GM12878 (cell line): ENCODE measurements around the gene TRIM22. TPM values are rescaled to one million over a fixed set of nuclear protein-coding genes. Genes with fewer than 3 reads are reported as not detected.

Experiments used
- ATAC-seq: fragments of 200-7000 bp; cut with Tn5 transposase; 3 replicates; pipeline ENCODE4 v1.9.1; 2020; ENCODE audit warnings: mild to moderate bottlenecking, moderate library complexity
- BruUV-seq: library from RNA; stranded (reverse); fragments of 400-500 nt; replicated peaks from 2 replicates; lab custom pipeline; 2021; lab: Mats Ljungman, UMichigan
- CTCF ChIA-PET: fragments of 300-600 bp; sonication (Branson Sonifier 250); formaldehyde crosslinking; extraction: SDS; loops from one replicate; lab custom pipeline; 2021; ENCODE audit warnings: inconsistent platforms; lab: Yijun Ruan, JAX
- POLR2A ChIA-PET: fragments of 350-600 bp; formaldehyde crosslinking; extraction: SDS; loops from one replicate; lab custom pipeline; 2021; ENCODE audit warnings: inconsistent platforms; lab: Charles Lee
- RAD21 ChIA-PET: fragments of 300-600 bp; sonication (Branson Sonifier 250); formaldehyde crosslinking; loops from one replicate; lab custom pipeline; 2023; ENCODE audit warnings: antibody characterized with exemption; ENCODE audit not compliant: unreplicated experiment; lab: Charles Lee
- SMC1A ChIA-PET: fragments of 300-600 bp; sonication (Branson Sonifier 250); formaldehyde crosslinking; loops from one replicate; lab custom pipeline; 2023; ENCODE audit not compliant: unreplicated experiment, uncharacterized antibody; lab: Charles Lee
- DNase-seq: peaks from one replicate; pipeline ENCODE4 v3.0.0-alpha.2; 2011; ENCODE audit warnings: low read depth, low spot score
- FAIRE-seq: peaks from 3 replicates; lab custom pipeline; 2011; peaks lifted over from hg19 to GRCh38; lab: Jason Lieb, UNC
- H2AFZ ChIP-seq: 2 replicates; pipeline ENCODE4 v1.6.0; 2011; ENCODE audit warnings: low read depth, low read length, control low read depth; ENCODE audit not compliant: control insufficient read depth
- H3K27ac ChIP-seq: 2 replicates; pipeline ENCODE4 v1.5.1; 2011; ENCODE audit warnings: control low read depth; ENCODE audit not compliant: control insufficient read depth, insufficient read depth
- H3K27me3 ChIP-seq, 2 experiments: replicated peaks in 1 of 2; 2 replicates each; pipeline versions ENCODE4 v1.6.0 to v1.6.1; 2011; ENCODE audit warnings: low read length in 1 of 2; ENCODE audit not compliant: control insufficient read depth in 2 of 2, insufficient read depth in 2 of 2
- H3K36me3 ChIP-seq, 2 experiments: 2 replicates each; pipeline ENCODE4 v1.5.1; 2011; ENCODE audit warnings: low read length in 1 of 2; ENCODE audit not compliant: control insufficient read depth in 2 of 2, insufficient read depth in 2 of 2
- H3K4me1 ChIP-seq: 2 replicates; pipeline ENCODE4 v1.6.1; 2011; ENCODE audit warnings: mild to moderate bottlenecking, low read length, moderate library complexity, mixed read lengths; ENCODE audit not compliant: control insufficient read depth, insufficient read depth
- H3K4me2 ChIP-seq: 2 replicates; pipeline ENCODE4 v1.6.0; 2011; ENCODE audit warnings: control low read depth; ENCODE audit not compliant: control insufficient read depth, insufficient read depth
- H3K4me3 ChIP-seq: fragments of 200-600 bp; sonication (generic); 2 replicates; pipeline ENCODE4 v1.5.1; 2016
- H3K79me2 ChIP-seq: 2 replicates; pipeline ENCODE4 v1.6.0; 2011; ENCODE audit warnings: low read length; ENCODE audit not compliant: control insufficient read depth, insufficient read depth
- H3K9ac ChIP-seq: 2 replicates; pipeline ENCODE4 v1.8.0; 2011; ENCODE audit warnings: low read length, control low read depth, mixed read lengths; ENCODE audit not compliant: control insufficient read depth, insufficient read depth
- H3K9me3 ChIP-seq: replicated peaks from 3 replicates; pipeline ENCODE4 v1.5.1; 2011; ENCODE audit warnings: mild to moderate bottlenecking, low read length; ENCODE audit not compliant: control insufficient read depth, insufficient read depth
- H4K20me1 ChIP-seq: 2 replicates; pipeline ENCODE4 v1.6.0; 2011; ENCODE audit not compliant: control insufficient read depth, insufficient read depth
- BACH1 ChIP-seq: fragments of 450-650 bp; IDR thresholded peaks from 2 replicates; pipeline ENCODE4 v1.6.1; 2017; ENCODE audit warnings: mild to moderate bottlenecking, borderline replicate concordance
- CREM ChIP-seq: IDR thresholded peaks from 2 replicates; pipeline ENCODE4 v1.6.1; 2014; ENCODE audit warnings: antibody characterized with exemption, low read depth
- EP300 ChIP-seq, 2 experiments: fragments of 150-350 bp in 1 of 2; IDR thresholded peaks; 2 replicates each; pipeline ENCODE4 v1.6.1; 2011 to 2012; ENCODE audit warnings: low read depth in 2 of 2, low read length in 2 of 2, borderline replicate concordance in 1 of 2, improper control_type of control experiment in 1 of 2, inconsistent platforms in 1 of 2; ENCODE audit not compliant: control insufficient read depth in 1 of 2
- POLR2A ChIP-seq: IDR thresholded peaks from 2 replicates; pipeline ENCODE4 v1.6.1; 2011; ENCODE audit warnings: low read depth, mild to moderate bottlenecking, low read length
- WGBS: methylation state at CpG from one replicate; pipeline ENCODE4 v1.1.6; 2016; ENCODE audit warnings: low lambda C conversion rate; ENCODE audit not compliant: insufficient replicate concordance, insufficient coverage; ENCODE audit errors: missing lambda C conversion rate; 5-methylcytosine and 5-hydroxymethylcytosine counted together
- in situ Hi-C: fragments of 300-500 bp; cut with MboI; formaldehyde crosslinking; loops from 9 replicates; pipeline ENCODE4 v1.14.3; 2018; ENCODE audit warnings: mixed read lengths
- intact Hi-C: fragments of 100-400 bp; cut with micrococcal nuclease; formaldehyde crosslinking; loops from one replicate; pipeline ENCODE4 v1.14.2; 2022; ENCODE audit not compliant: unreplicated experiment
- polyA plus RNA-seq, 11 experiments: library from polyadenylated mRNA; depleted of rRNA in 4 of 11; unstranded in 6 of 11; stranded (reverse) in 5 of 11; fragments of >200 nt; fragmentation: Nextera tagmentation in 4 of 11; fragmentation: Illumina TruSeq in 1 of 11; extraction: Ambion mirVana in 4 of 11; extraction: Trizol in 1 of 11; gene quantifications; 1 replicate in 1 of 11; 2 replicates in 10 of 11; pipeline versions ENCODE4 v1.2.1 to v1.2.3, GENCODE V29; 2011 to 2016; ENCODE audit warnings: inconsistent platforms in 2 of 11, missing spikeins in 2 of 11, low read depth in 1 of 11
- total RNA-seq, 4 experiments: library from RNA; depleted of rRNA in 3 of 4; stranded (reverse); fragments of >200 nt in 3 of 4; fragmentation: Illumina TruSeq in 1 of 4; extraction: Trizol in 1 of 4; gene quantifications; 2 replicates each; pipeline versions ENCODE4 v1.2.1 to v1.2.3, GENCODE V29; 2013 to 2021
- TF ChIP-seq, protein P1 (sequence below): IDR thresholded peaks from 2 replicates; pipeline ENCODE4 v1.6.1; 2011; ENCODE audit warnings: mild to moderate bottlenecking, low read depth, low read length, moderate library complexity; ENCODE audit not compliant: insufficient replicate concordance

Gene TRIM22
- total and polyA plus RNA-seq, 10 of the 15 experiments (the other 5 are each of a cell fraction or from before 2014, with no cell fraction given), result 116 to 485 (median 204) TPM

- 98% methylated on average over 7 of the region's 7 CpGs for WGBS
- peak overlapping the region; percentile 61; the same call in 1 of the 2 replicates for H3K4me2 ChIP-seq
- ChIA-PET POLR2A (interaction anchor here (4.9 kb wide), 1 partner anchor 7 kb away, joined by 58 read pairs; the partner anchor contains the start of gene TRIM22), SMC1A (interaction anchor here (1.4 to 6.4 kb wide), 2 partner anchors 8 to 14 kb away, joined by 7 to 52 read pairs; partner anchors contain the start of genes TRIM22 and TRIM5)
- intact Hi-C loops (loop anchor here (10.0 kb wide), 1 partner anchor 1047 kb away; no protein-coding TSS in a partner anchor), in situ Hi-C loops (loop anchor here (25.0 kb wide), 2 partner anchors 1814 to 1836 kb away; partner anchors contain the start of genes PPFIBP2 and STIM1)
- H4K20me1 ChIP-seq, result peaks cover 5% of the 10 kb centered on the region; the same call in 1 of the 2 replicates
- H3K27ac ChIP-seq, result no peak overlapping the region
- FAIRE-seq, result no peak
- H3K27me3 ChIP-seq, result no peaks in the 10 kb centered on the region
- no peak overlapping the region for H2AFZ ChIP-seq
- BruUV-seq, result no TSS peak
- TF ChIP-seq POLR2A, result 0 out of 2 replicates have a peak, but pooled peaks have one; percentile 42
- TF ChIP-seq BACH1, result no peak
- TF ChIP-seq CREM, result no peak
- TF ChIP-seq, protein P1, sequence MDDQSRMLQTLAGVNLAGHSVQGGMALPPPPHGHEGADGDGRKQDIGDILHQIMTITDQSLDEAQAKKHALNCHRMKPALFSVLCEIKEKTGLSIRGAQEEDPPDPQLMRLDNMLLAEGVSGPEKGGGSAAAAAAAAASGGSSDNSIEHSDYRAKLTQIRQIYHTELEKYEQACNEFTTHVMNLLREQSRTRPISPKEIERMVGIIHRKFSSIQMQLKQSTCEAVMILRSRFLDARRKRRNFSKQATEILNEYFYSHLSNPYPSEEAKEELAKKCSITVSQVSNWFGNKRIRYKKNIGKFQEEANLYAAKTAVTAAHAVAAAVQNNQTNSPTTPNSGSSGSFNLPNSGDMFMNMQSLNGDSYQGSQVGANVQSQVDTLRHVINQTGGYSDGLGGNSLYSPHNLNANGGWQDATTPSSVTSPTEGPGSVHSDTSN, result no peak
- no peak for TF ChIP-seq EP300 (IDR thresholded peaks at IDR 0.05; ENCODE audit: borderline replicate concordance in 1 of 2, control insufficient read depth in 1 of 2, low read depth in 2 of 2, low read length in 2 of 2)
- TF ChIP-seq, all 136 proteins: peak for 1
- ATAC-seq (no peak), DNase-seq (no peak)
- no peak overlapping the region for H3K4me3 ChIP-seq
- ChIA-PET RAD21 (interaction anchor here (5.5 kb wide), 1 partner anchor 8 kb away, joined by 61 read pairs; the partner anchor contains the start of gene TRIM22), CTCF (interaction anchor here (1.3 to 5.0 kb wide), 3 partner anchors 8 to 14 kb away, joined by 3 to 25 read pairs (median 25); partner anchors contain the start of gene TRIM22)
- H3K79me2 ChIP-seq, result peaks cover 66% of the 10 kb centered on the region
- H3K36me3 ChIP-seq, result peaks cover 6 to 55% of the 10 kb centered on the region in 2 experiments
- H3K9ac ChIP-seq, result no peak overlapping the region
- no peaks in the 10 kb centered on the region; the same call in 1 of the 2 replicates for H3K4me1 ChIP-seq
- H3K9me3 ChIP-seq, result peaks cover 5% of the 10 kb centered on the region
Observed at GRCh38 chr11:5698281-5698680, 8.7 kb downstream of the TRIM22 start.
